H1 (cell line): ENCODE measurements around the gene ELL2. TPM values are rescaled to one million over a fixed set of nuclear protein-coding genes. Genes with fewer than 3 reads are reported as not detected.

Source experiments
- CTCF ChIA-PET: fragments of 300-600 bp; sonication (Branson Sonifier 250); formaldehyde crosslinking; loops from one replicate; lab custom pipeline; 2021; ENCODE audit not compliant: partially characterized antibody; lab: Charles Lee
- POLR2A ChIA-PET: fragments of 300-600 bp; sonication (Branson Sonifier 250); formaldehyde crosslinking; loops from one replicate; lab custom pipeline; 2021; ENCODE audit warnings: inconsistent platforms; ENCODE audit not compliant: partially characterized antibody; lab: Charles Lee
- DNase-seq, 2 experiments: peaks; one replicate each; pipeline versions ENCODE4 v3.0.0 to v3.0.0-alpha.2; 2010 to 2022; ENCODE audit warnings: low spot score in 2 of 2, low read depth in 1 of 2, mixed read lengths in 1 of 2
- FAIRE-seq: peaks from 2 replicates; lab custom pipeline; 2011; peaks lifted over from hg19 to GRCh38; lab: Jason Lieb, UNC
- H2AFZ ChIP-seq: 2 replicates; pipeline ENCODE4 v1.8.1; 2012; ENCODE audit warnings: low read length, inconsistent platforms
- H2AK5ac ChIP-seq: 2 replicates; pipeline ENCODE4 v1.6.1; 2013; ENCODE audit warnings: low read depth, low read length
- H2BK120ac ChIP-seq: replicated peaks from 2 replicates; pipeline ENCODE3; 2013; ENCODE audit warnings: low read depth, low read length, inconsistent platforms
- H2BK12ac ChIP-seq: 2 replicates; pipeline ENCODE4 v1.6.1; 2013; ENCODE audit warnings: low read depth, low read length
- H2BK15ac ChIP-seq: 2 replicates; pipeline ENCODE4 v1.6.1; 2013; ENCODE audit warnings: low read length
- H2BK20ac ChIP-seq: 2 replicates; pipeline ENCODE4 v1.6.1; 2013; ENCODE audit warnings: low read length
- H2BK5ac ChIP-seq: 2 replicates; pipeline ENCODE4 v1.6.1; 2013; ENCODE audit warnings: low read depth, low read length
- H3K14ac ChIP-seq: 2 replicates; pipeline ENCODE4 v1.6.1; 2013; ENCODE audit warnings: inconsistent platforms; ENCODE audit not compliant: insufficient read length
- H3K18ac ChIP-seq: 2 replicates; pipeline ENCODE4 v1.6.1; 2013; ENCODE audit warnings: low read length; ENCODE audit errors: extremely low read depth
- H3K23ac ChIP-seq: 2 replicates; pipeline ENCODE4 v1.6.1; 2013; ENCODE audit warnings: inconsistent platforms; ENCODE audit not compliant: insufficient read length
- H3K23me2 ChIP-seq: 2 replicates; pipeline ENCODE4 v1.6.1; 2013; ENCODE audit warnings: low read depth, low read length
- H3K27ac ChIP-seq: 2 replicates; pipeline ENCODE4 v1.6.1; 2011; ENCODE audit warnings: low read depth, low read length, inconsistent platforms
- H3K27me3 ChIP-seq, 4 experiments: replicated peaks in 1 of 4; 1 replicate in 1 of 4; 2 replicates in 3 of 4; pipeline versions ENCODE4 v1.6.1 to v1.8.1; 2011 to 2013; ENCODE audit warnings: low read length in 3 of 4, mild to moderate bottlenecking in 3 of 4, inconsistent platforms in 2 of 4, mixed read lengths in 2 of 4, moderate library complexity in 1 of 4; ENCODE audit not compliant: control insufficient read depth in 3 of 4, insufficient read depth in 3 of 4; ENCODE audit errors: extremely low read depth in 1 of 4
- H3K36me3 ChIP-seq, 4 experiments: 2 replicates each; pipeline versions ENCODE4 v1.6.1 to v1.8.1; 2011 to 2013; ENCODE audit warnings: mild to moderate bottlenecking in 4 of 4, low read length in 3 of 4, moderate library complexity in 2 of 4, control low read depth in 1 of 4, inconsistent platforms in 1 of 4; ENCODE audit not compliant: insufficient read depth in 4 of 4, control insufficient read depth in 2 of 4
- H3K4ac ChIP-seq: replicated peaks from 2 replicates; pipeline ENCODE3; 2013; ENCODE audit warnings: low read length, low read depth, mixed read lengths, inconsistent platforms; ENCODE audit not compliant: insufficient read length
- H3K4me1 ChIP-seq, 4 experiments: replicated peaks in 1 of 4; 1 replicate in 1 of 4; 2 replicates in 3 of 4; pipeline versions ENCODE4 v1.6.1 to v1.8.1; 2011 to 2013; ENCODE audit warnings: low read length in 3 of 4, inconsistent platforms in 2 of 4, mixed read lengths in 1 of 4; ENCODE audit not compliant: insufficient read depth in 4 of 4, control insufficient read depth in 3 of 4
- H3K4me2 ChIP-seq, 2 experiments: 2 replicates each; pipeline versions ENCODE4 v1.6.1 to v1.8.1; 2011 to 2013; ENCODE audit warnings: low read depth in 2 of 2, low read length in 2 of 2, control low read depth in 1 of 2, inconsistent platforms in 1 of 2, mild to moderate bottlenecking in 1 of 2; ENCODE audit not compliant: insufficient read depth in 1 of 2
- H3K4me3 ChIP-seq, 4 experiments: fragments of 200-600, 300-600 bp in 1 of 4; sonication (generic), shearing (Covaris generic), sonication (Bioruptor Twin) in 1 of 4; 2 replicates each; pipeline versions ENCODE4 v1.5.1 to v1.8.1; 2011 to 2016; ENCODE audit warnings: low read length in 4 of 4, low read depth in 3 of 4, control low read depth in 2 of 4, inconsistent platforms in 2 of 4, mild to moderate bottlenecking in 2 of 4, mixed read lengths in 1 of 4, moderate library complexity in 1 of 4; ENCODE audit not compliant: insufficient read depth in 2 of 4; ENCODE audit errors: extremely low read depth in 1 of 4
- H3K56ac ChIP-seq: replicated peaks from 2 replicates; pipeline ENCODE3; 2013; ENCODE audit warnings: low read depth, mild to moderate bottlenecking, mixed read lengths, low read length, inconsistent platforms; ENCODE audit not compliant: insufficient read length
- H3K79me1 ChIP-seq: 2 replicates; pipeline ENCODE4 v1.6.1; 2013; ENCODE audit warnings: low read depth, low read length, control low read depth
- H3K79me2 ChIP-seq, 2 experiments: 2 replicates each; pipeline versions ENCODE4 v1.6.1 to v1.8.1; 2012 to 2013; ENCODE audit warnings: low read length in 2 of 2, mild to moderate bottlenecking in 2 of 2, inconsistent platforms in 1 of 2; ENCODE audit not compliant: insufficient read depth in 2 of 2, control insufficient read depth in 1 of 2
- H3K9ac ChIP-seq, 4 experiments: replicated peaks in 1 of 4; 1 replicate in 1 of 4; 2 replicates in 3 of 4; pipeline versions ENCODE4 v1.6.1 to v1.8.1; 2011 to 2013; ENCODE audit warnings: low read depth in 3 of 4, low read length in 3 of 4, control low read depth in 2 of 4, mild to moderate bottlenecking in 2 of 4, moderate library complexity in 2 of 4, inconsistent platforms in 1 of 4; ENCODE audit errors: extremely low read depth in 1 of 4
- H3K9me3 ChIP-seq, 2 experiments: 2 replicates each; pipeline versions ENCODE4 v1.6.1 to v1.8.1; 2012 to 2013; ENCODE audit warnings: mild to moderate bottlenecking in 2 of 2, moderate library complexity in 2 of 2, control low read depth in 1 of 2, inconsistent platforms in 1 of 2, low read depth in 1 of 2, low read length in 1 of 2, mixed read lengths in 1 of 2; ENCODE audit not compliant: insufficient read depth in 2 of 2
- H4K20me1 ChIP-seq, 2 experiments: replicated peaks in 1 of 2; 2 replicates each; pipeline versions ENCODE3 to v1.8.1; 2011 to 2013; ENCODE audit warnings: inconsistent platforms in 2 of 2, low read length in 2 of 2, mild to moderate bottlenecking in 1 of 2; ENCODE audit not compliant: insufficient read depth in 2 of 2, control insufficient read depth in 1 of 2
- H4K5ac ChIP-seq: 2 replicates; pipeline ENCODE4 v1.6.1; 2013; ENCODE audit warnings: low read length, low read depth, mixed read lengths, inconsistent platforms; ENCODE audit not compliant: insufficient read length
- H4K8ac ChIP-seq: 2 replicates; pipeline ENCODE4 v1.8.0; 2013; ENCODE audit warnings: mild to moderate bottlenecking, moderate library complexity, low read length, inconsistent platforms; ENCODE audit not compliant: insufficient read depth; ENCODE audit errors: extremely low read depth
- H4K91ac ChIP-seq: replicated peaks from 2 replicates; pipeline ENCODE3; 2013; ENCODE audit warnings: low read length, mixed read lengths, inconsistent platforms; ENCODE audit not compliant: insufficient read length
- MAFK ChIP-seq: IDR thresholded peaks from 2 replicates; pipeline ENCODE4 v1.6.1; 2012; ENCODE audit warnings: low read depth, mild to moderate bottlenecking, improper control_type of control experiment, low read length
- WGBS, 2 experiments: shearing (Covaris generic) in 1 of 2; methylation state at CpG; one replicate each; pipeline versions ENCODE4 v1.1.6 to v1.1.7; 2013 to 2015; ENCODE audit warnings: low lambda C conversion rate in 2 of 2, mixed read lengths in 2 of 2, inconsistent platforms in 1 of 2, low coverage in 1 of 2, missing lambda C conversion rate in 1 of 2; ENCODE audit not compliant: insufficient replicate concordance in 2 of 2, insufficient coverage in 1 of 2, insufficient read length in 1 of 2; ENCODE audit errors: extremely low coverage in 1 of 2, missing lambda C conversion rate in 1 of 2; 5-methylcytosine and 5-hydroxymethylcytosine counted together
- polyA plus RNA-seq, 7 experiments: library from polyadenylated mRNA; depleted of rRNA in 3 of 7; stranded (reverse) in 5 of 7; unstranded in 2 of 7; fragments of >200 nt in 5 of 7; fragments of 200-250 nt in 2 of 7; gene quantifications; 1 replicate in 5 of 7; 2 replicates in 1 of 7; 4 replicates in 1 of 7; pipeline versions ENCODE4 v1.2.1 to v1.2.3, GENCODE V29; 2011 to 2013; ENCODE audit warnings: missing spikeins in 2 of 7, mixed read lengths in 2 of 7
- total RNA-seq: library from RNA; stranded (reverse); fragmentation: NEBNext Ultra II Directional; extraction: Animal tissue kit (Norgen Biotek cat#: 25700); gene quantifications from 2 replicates; pipeline ENCODE4 v1.2.1, GENCODE V29; 2021

Gene ELL2
- total and polyA plus RNA-seq, 2 of the 8 experiments (the other 6 are each of a cell fraction or from before 2014, with no cell fraction given), result 6.3 to 29.4 TPM

DNA sequence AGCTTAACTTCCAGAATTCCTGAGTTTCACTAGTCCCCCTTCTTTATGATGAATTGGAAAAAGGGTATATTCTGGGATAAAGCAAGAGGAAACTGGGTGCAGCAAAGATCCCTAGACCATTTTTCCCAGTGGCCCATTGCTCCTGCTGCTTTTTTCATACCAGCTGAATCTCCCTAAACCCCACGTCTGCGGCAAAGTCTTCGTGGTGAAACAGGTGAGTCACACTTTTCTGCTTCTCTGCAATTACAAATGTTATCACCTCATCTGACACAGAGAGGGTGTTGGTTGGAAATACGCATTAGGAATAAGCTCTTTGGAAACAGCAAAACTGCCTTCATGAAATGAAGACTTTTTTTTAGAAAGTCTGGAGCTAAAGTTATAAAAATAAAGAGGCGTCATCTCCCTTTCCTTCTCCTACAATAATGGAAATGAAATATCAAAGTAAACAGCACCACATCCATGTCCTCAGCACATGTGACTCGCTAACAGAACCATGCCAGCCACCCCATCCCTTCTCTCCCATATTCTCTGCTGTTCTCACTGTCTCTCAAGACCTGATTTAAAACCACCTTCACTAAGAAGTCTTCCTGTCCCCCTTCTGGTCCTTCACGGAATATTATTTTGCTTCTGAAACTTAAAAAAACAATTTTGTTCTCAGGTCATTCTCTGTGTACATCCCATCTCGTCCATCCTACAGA is 99.6 kb downstream of the ELL2 start:
- DNase-seq (no peak), FAIRE-seq (no peak)
- no peak for TF ChIP-seq MAFK
- no peak overlapping the region for H3K27ac ChIP-seq
- no peaks in the 10 kb centered on the region for H3K79me1 ChIP-seq
- H4K91ac ChIP-seq, result no peak overlapping the region
- H3K14ac ChIP-seq, result no peak overlapping the region
- no peak overlapping the region for H2BK15ac ChIP-seq
- no peak overlapping the region for H2AFZ ChIP-seq
- no peak overlapping the region for H3K4ac ChIP-seq
- no peaks in the 10 kb centered on the region; a peak in 1 of 7 replicates for H3K27me3 ChIP-seq
- no peak overlapping the region for H3K4me2 ChIP-seq
- POLR2A ChIA-PET, result interaction anchor here (0.6 kb wide), 1 partner anchor 370 kb away, joined by 3 read pairs; no protein-coding TSS in a partner anchor
- H3K79me2 ChIP-seq, result no peaks in the 10 kb centered on the region
- CTCF ChIA-PET, result interaction anchor here (0.7 to 3.2 kb wide), 10 partner anchors 9 to 483 kb away, joined by 3 to 10 read pairs (median 4); no protein-coding TSS in a partner anchor
- H4K8ac ChIP-seq, result no peak overlapping the region
- no peak overlapping the region for H3K56ac ChIP-seq
- H3K18ac ChIP-seq, result no peak overlapping the region
- H3K4me1 ChIP-seq, result no peaks in the 10 kb centered on the region; a peak in 2 of 7 replicates
- H4K5ac ChIP-seq, result no peak overlapping the region
- 81% methylated on average over 8 of the region's 8 CpGs; no CpG with 5 or more reads in 1 of the 2 experiments for WGBS, 2 experiments
- H3K23ac ChIP-seq, result no peak overlapping the region
- H4K20me1 ChIP-seq, result no peaks in the 10 kb centered on the region
- no peak overlapping the region for H3K4me3 ChIP-seq
- H3K9ac ChIP-seq, result no peak overlapping the region
- H2BK5ac ChIP-seq, result no peak overlapping the region
- H3K23me2 ChIP-seq, result no peaks in the 10 kb centered on the region
- no peak overlapping the region for H2BK12ac ChIP-seq
- no peak overlapping the region for H2AK5ac ChIP-seq
- no peaks in the 10 kb centered on the region for H3K36me3 ChIP-seq
- no peak overlapping the region for H2BK120ac ChIP-seq
- H2BK20ac ChIP-seq, result no peak overlapping the region
- H3K9me3 ChIP-seq, result no peaks in the 10 kb centered on the region
